NCI-H1105 treated with DMSO at 0.1 percent for 48 hours (cell line): ENCODE results near the gene GLRX5.
"Not testable (repeated sequence)": the region's sequence is repeated elsewhere in the genome, so short reads cannot be mapped to it uniquely, and the experiment has no call there.

Source experiments
- DNase-seq: peaks from one replicate; lab custom pipeline; 2025; lab: John Stamatoyannopoulos, UW

GLRX5 gene

DNA sequence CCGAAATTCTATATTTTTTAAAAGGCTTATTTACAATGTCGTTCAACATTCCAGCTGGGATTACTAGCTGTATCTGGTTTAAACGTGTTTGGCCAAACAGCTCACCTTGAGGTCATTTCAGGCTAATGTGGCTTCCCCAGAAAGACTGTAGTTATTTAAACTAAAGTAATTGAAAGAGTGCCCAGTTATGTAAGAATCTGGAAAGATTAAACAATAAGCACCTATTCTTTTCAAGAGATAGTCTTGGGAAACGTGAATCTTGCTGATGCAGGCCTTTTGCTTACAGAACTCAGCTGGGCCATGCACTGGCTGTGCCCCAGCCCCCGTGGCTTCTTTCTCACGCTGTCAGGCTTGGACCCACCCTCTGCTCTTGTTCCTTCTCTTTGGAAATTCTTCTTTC is 24.4 kb downstream of the GLRX5 start:
- DNase-seq, result no peak

DNA sequence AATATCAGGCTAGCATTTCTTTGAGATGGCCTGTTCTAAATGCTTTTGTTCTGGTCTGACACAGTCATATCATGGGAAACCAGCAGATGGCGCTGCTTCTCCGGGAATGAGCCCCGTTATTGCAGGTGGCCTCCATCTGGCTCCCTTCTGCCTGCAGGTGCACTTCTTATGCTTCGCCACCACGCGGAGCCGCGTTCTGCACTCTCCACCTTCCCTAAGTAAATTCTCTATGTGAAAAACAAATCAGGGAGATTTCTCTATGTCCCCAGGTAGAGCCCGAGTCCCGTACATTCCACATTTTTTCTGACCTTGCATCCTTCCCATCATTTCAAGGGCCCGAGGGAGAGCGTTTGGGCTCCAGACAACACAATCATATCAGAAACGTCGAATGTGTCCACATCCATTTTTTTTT is 26.2 kb downstream of the GLRX5 start:
- DNase-seq, result peak; percentile 92

DNA sequence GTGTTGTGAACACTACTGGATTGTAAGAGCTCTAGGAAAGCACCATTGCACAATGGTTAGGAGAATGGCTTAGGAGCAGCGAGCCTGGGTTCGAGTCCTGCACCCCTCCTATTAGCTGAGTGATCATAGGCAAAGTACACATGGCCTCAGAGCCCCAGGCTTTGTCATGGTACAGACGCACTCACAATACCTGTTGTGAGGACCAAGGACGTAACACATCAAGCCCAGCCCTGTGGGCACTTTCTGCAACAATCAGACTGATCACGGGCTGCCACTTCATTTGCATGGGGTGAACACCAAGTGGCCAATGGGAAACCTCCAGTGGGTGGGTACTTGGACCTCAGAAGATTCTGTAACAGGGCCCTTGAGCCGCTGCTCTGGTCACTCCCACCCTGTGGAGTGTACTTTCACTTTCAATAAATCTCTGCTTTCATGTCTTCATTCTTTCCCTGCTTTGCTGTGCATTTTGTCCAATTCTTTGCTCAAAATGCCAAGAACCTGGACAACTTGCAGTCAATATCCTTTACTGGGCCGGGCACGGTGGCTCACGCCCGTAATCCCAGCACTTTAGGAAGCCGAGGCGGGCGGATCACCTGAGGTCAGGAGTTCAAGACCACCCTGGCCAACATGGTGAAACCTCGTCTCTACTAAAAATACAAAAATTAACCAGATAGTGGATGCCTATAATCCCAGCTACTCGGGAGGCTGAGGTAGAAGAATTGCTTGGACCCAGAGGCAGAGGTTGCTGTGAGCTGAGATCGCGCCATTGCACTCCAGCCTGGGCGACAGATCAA is 28.2 kb downstream of the GLRX5 start:
- DNase-seq, result no peak

DNA sequence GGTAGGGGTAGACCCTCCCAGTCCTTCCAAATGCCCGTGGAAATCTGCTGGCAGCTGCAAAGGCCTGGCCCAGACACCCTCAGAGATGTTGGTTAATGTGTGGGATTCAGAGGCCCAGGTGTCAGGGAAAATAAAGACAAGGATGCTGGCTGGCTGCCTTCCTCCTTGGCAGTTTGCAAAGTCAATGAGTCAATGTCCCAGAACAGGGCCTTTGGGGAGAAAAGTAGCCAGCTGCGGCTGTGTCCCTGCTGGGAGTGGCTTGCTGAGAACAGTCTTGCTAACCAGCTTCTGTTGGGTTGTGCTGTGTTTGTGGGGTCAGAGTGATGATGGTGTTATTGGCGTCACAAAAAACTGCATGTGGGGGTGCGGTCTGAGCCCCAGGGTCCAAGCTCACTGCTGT is 29.2 kb downstream of the GLRX5 start:
- DNase-seq, result no peak

DNA sequence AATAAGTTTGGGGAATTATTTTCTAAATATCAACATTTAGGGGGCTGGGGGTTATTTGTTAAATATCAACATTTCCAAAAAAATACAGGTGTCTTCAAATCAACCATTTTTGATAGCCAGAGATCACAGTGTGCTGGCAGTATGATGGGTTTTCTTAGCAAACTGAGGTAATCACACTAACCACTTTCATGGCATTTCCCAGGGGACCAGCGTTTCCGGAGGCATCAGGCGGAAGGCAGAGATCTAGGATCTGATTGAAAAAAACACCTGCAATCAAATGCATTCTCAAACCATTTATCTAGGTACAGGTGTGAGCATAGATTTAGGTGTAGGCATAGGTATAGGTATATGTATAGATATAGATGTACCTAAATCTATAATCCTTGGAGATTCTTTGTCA is 34.6 kb downstream of the GLRX5 start:
- DNase-seq, result no peak

DNA sequence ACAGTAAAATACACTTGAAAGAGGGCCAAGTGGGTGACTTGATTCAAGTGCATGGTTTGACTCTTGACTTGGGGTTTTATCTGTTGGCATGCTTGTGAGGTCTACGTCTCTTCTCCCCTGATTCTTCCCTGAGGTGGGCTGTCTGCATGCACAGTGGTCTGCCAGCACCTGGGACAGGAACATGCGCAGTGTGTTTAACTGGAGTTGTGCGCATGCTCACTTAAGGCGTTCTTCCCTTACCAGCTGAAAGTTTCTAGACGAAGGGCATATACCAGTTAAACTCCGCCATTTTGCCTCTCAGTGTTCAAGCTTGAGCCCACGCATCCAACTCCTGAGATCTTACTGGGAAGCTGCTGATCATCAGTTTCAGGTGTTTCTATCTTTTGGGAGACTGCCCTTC is 38.5 kb downstream of the GLRX5 start:
- DNase-seq, result no peak

DNA sequence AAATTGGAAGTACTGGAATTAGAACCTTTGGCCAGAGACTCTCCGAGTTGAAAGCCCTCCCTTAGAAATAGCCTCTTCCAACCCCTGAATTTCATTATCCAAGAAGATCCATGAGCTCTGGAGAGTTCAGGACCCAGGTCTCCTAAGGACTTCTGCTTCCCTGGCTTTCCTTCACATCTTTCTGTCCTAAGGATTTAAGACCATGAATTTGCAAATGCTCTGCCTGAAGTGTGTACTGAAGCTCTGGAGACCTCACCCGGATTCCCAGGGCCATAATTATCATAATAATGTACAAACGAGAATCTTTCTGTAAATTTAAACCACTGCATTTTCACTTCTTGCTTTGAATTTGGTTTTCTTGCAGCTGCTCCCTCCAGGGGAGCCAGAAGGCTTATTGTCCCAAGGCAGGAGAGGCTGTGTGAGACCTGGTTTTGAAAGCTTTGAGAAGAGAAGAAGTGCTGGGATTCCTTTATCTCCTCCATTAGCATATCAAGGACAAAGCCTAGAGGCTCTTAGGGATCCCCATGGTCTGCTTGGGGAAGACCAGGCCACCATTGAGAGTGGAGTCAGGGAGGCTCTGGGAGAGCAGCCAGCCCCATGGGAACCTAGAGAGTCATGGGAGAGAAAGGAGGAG is 41.1 kb downstream of the GLRX5 start:
- DNase-seq, result no peak

DNA sequence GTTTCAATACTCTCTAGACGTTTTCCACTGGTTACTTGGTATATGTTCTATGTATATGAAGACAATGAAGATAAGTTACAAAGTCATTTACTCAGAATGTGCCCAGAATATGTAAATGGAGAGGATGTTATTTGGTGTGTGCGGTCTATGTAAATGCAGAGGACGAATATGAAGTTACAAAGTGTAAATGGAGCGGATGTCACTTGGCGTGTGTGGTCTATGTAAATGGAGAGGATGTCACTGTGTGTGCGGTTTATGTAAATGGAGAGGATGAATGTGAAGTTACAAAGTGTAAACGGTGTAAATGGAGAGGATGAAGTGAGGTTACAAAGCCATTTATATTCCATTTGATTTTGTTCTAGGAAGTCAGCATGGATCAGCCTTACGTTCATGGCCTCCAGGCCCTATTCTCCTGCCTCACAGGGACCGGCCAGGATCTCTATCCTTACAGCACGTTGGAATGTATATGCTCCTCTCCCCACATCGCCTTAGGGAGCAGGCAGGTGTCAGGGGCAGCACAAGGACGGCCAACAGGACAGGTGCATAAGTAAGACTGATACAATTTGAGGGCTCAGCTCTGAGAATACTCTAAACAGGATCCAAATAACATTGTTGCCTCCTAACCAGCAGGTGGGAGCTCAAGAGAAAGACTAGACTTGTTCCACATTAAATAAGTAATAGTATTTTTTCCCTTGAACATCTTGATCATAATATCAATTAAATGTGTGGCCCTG is 42.4 kb downstream of the GLRX5 start:
- DNase-seq, result no peak

DNA sequence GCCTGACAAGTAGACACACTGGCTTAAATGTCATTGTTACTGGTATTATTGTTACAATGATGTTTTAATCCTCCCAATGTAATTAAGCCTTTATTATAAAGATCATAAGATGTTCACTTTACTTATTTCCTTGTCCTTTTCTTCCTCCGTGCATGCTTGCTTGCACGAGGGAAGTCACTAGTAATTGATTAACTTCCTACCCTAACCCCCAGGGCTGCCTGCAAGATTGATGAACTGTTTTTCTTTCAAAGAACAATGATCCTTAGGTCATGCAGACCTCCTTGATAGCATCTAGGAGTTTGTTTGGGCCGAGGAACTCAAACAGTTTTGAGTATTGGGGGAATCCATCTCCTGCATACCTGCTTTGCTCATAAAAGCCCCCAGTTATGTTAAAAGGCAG is 43.0 kb downstream of the GLRX5 start:
- no peak for DNase-seq

DNA sequence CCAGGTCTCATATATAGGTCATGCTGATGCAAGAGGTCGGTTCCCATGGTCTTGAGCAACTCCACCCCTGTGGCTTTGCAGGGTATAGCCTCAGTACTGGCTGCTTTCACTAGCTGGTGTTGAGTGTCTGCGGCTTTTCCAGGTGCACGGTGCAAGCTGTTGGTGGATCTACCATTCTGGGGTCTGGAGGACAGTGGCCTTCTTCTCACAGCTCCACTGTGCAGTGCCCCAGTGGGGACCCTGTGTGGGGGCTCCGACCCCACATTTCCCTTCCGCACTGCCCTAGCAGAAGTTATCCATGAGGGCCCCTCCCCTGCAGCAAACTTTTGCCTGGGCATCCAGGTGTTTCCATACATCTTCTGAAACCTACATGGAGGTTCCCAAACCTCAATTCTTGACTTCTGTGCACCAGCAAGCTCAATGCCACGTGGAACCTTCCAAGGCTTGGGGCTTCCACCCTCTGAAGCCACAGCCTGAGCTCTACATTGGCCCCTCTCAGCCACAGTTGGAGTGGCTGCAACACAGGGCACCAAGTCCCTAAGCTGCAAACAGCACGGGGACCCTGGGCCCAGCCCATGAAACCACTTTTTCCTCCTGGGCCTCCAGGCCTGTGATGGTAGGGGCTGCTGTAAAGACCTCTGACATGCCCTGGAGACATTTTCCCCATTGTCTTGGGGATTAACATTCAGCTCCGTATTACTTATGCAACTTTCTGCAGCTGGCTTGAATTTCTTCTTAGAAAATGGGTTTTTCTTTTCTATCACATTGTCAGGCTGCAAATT is 49.2 kb downstream of the GLRX5 start:
- DNase-seq, result not testable (repeated sequence)

DNA sequence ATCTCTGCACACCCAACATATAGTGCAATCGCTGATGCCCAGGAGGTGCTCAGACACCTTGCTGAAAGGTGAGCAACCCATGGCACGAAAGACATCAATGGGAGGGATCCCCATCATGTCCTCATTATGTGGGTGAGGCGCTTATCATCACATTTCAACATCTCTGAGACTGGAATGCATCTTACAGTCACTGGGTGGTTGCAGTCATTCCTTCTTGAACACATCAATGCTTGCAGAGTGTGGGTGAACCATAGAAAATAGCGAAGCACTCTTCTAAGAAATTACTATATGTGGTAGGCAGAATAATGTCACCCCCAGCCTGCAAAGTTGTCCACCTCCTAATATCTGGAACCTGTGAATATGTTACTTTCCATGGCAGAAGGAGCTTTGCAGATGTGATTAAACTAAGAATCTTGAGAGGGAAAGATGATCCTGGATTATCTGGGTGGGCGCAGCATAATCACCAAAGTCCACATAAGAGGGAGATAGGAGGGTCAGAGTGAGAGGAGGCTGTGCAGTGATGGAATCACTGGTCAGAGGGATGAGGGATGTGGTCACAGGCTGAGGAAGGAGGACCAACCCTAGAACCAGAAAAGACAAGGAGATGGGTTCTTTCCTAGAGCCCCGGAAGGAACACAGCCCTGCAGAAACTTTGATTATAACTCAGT is 51.2 kb downstream of the GLRX5 start:
- no peak for DNase-seq

DNA sequence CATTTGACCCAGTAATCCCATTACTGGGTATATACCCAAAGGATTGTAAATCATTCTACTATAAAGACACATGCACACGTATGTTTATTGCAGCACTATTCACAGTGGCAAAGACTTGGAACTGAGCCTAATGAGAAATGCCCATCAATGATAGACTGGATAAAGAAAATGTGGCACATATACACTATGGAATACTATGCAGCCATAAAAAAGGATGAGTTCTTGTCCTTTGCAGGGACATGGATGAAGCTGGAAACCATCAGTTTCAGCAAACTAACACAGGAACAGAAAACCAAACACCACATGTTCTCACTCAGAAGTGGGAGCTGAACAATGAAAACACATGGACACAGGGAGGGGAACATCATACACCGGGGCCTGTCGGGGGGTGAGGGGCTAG is 56.3 kb downstream of the GLRX5 start:
- DNase-seq, result not testable (repeated sequence)
